RWPE2 (cell line): Measurements from ENCODE around the gene CCDC169.

Experiments used
- ATAC-seq: fragments of 200-7000 bp; cut with Tn5 transposase; 3 replicates; pipeline ENCODE4 v1.9.1; 2021; ENCODE audit warnings: low read depth
- DNase-seq: peaks from one replicate; pipeline ENCODE4 v3.0.0-alpha.2; 2020; ENCODE audit warnings: low spot score
- H3K27ac ChIP-seq: fragments of 450-650 bp; 2 replicates; pipeline ENCODE4 v1.5.1; 2017; ENCODE audit warnings: mild to moderate bottlenecking; ENCODE audit not compliant: poor library complexity, severe bottlenecking
- H3K27me3 ChIP-seq: fragments of 250-450 bp; sonication (Bioruptor Pico); 2 replicates; pipeline ENCODE4 v1.5.1; 2021; ENCODE audit warnings: mild to moderate bottlenecking, moderate library complexity; ENCODE audit not compliant: insufficient read depth, poor library complexity, severe bottlenecking
- H3K36me3 ChIP-seq: fragments of 250-450 bp; sonication (Bioruptor Pico); 2 replicates; pipeline ENCODE4 v1.5.1; 2020; ENCODE audit warnings: low read depth, mild to moderate bottlenecking, moderate library complexity
- H3K4me1 ChIP-seq: fragments of 250-450 bp; sonication (Bioruptor Pico); 2 replicates; pipeline ENCODE4 v1.5.1; 2021; ENCODE audit warnings: mild to moderate bottlenecking, moderate library complexity; ENCODE audit not compliant: insufficient read depth, poor library complexity, severe bottlenecking
- H3K4me3 ChIP-seq: fragments of 250-450 bp; sonication (Bioruptor Pico); 2 replicates; pipeline ENCODE4 v1.5.1; 2021; ENCODE audit warnings: mild to moderate bottlenecking, moderate library complexity; ENCODE audit not compliant: severe bottlenecking
- H3K9me3 ChIP-seq: fragments of 250-450 bp; sonication (Bioruptor Pico); 2 replicates; pipeline ENCODE4 v1.5.1; 2021; ENCODE audit warnings: mild to moderate bottlenecking, moderate library complexity; ENCODE audit not compliant: severe bottlenecking
- CTCF ChIP-seq: fragments of 450-650 bp; IDR thresholded peaks from one replicate; pipeline ENCODE4 v1.5.1; 2017; ENCODE audit warnings: mild to moderate bottlenecking, moderate library complexity; ENCODE audit not compliant: poor library complexity, severe bottlenecking

Gene CCDC169

GRCh38 chr13:36275190-36276002, 22.2 kb downstream of the CCDC169 start:
- Histone ChIP-seq H3K36me3 (no peaks in the 10 kb centered on the region), H3K4me3 (no peak overlapping the region), H3K9me3 (no peaks in the 10 kb centered on the region), H3K27ac (no peak overlapping the region), H3K4me1 (peaks cover 4% of the 10 kb centered on the region), H3K27me3 (no peaks in the 10 kb centered on the region)
- ATAC-seq, result 0 out of 3 replicates have a peak, but pooled peaks have one; percentile 36
- peak; percentile 69 for TF ChIP-seq CTCF
- DNase-seq, result no peak

- DNase-seq (no peak), ATAC-seq (no peak)
- no peak overlapping the region for H3K27ac ChIP-seq
- H3K4me3 ChIP-seq, result no peak overlapping the region
- peaks cover 4% of the 10 kb centered on the region for H3K4me1 ChIP-seq
- TF ChIP-seq CTCF, result no peak
- H3K36me3 ChIP-seq, result no peaks in the 10 kb centered on the region
- no peaks in the 10 kb centered on the region for H3K9me3 ChIP-seq
- no peaks in the 10 kb centered on the region for H3K27me3 ChIP-seq
Observed at GRCh38 chr13:36273431-36273830, 24.2 kb downstream of the CCDC169 start.

- H3K4me3 ChIP-seq, result no peak overlapping the region
- no peaks in the 10 kb centered on the region for H3K9me3 ChIP-seq
- no peaks in the 10 kb centered on the region for H3K36me3 ChIP-seq
- no peak for TF ChIP-seq CTCF
- no peak; the same call in 2 of the 3 replicates for ATAC-seq
- H3K27ac ChIP-seq, result no peak overlapping the region
- no peak for DNase-seq
- no peaks in the 10 kb centered on the region for H3K27me3 ChIP-seq
- no peaks in the 10 kb centered on the region for H3K4me1 ChIP-seq
Observed at GRCh38 chr13:36261976-36262375, 35.6 kb downstream of the CCDC169 start.

GRCh38 chr13:36261011-36261410, 36.6 kb downstream of the CCDC169 start:
- Histone ChIP-seq H3K36me3 (no peaks in the 10 kb centered on the region), H3K9me3 (no peaks in the 10 kb centered on the region), H3K27me3 (no peaks in the 10 kb centered on the region), H3K4me1 (no peaks in the 10 kb centered on the region), H3K4me3 (no peak overlapping the region), H3K27ac (no peak overlapping the region)
- ATAC-seq (no peak), DNase-seq (no peak)
- no peak for TF ChIP-seq CTCF
